ENCODE data around the gene SPSB1.

- peak in 1 of 3 experiments; percentile 16 for TF ChIP-seq CTCF (optimal IDR thresholded peaks at IDR 0.05 in 1 of 3, IDR thresholded peaks at IDR 0.05 in 1 of 3, conservative IDR thresholded peaks at IDR 0.05 in 1 of 3; ENCODE audit: extremely low read depth in 1 of 3, insufficient read depth in 2 of 3, low read length in 3 of 3)
- TF ChIP-seq EZH2 (IDR thresholded peaks at IDR 0.05; ENCODE audit: low read length): no peak
Observed at GRCh38 chr1:9400425-9401079, 107.9 kb downstream of the SPSB1 start.

Measured in keratinocyte (primary cell).